GM23338 (cell line): ENCODE data around the gene CABLES2. TPM values are rescaled to one million over a fixed set of nuclear protein-coding genes. Genes with fewer than 3 reads are reported as not detected.

Source experiments
- ATAC-seq: fragments of 200-7000 bp; cut with Tn5 transposase; 3 replicates; pipeline ENCODE4 v1.9.1; 2020
- DNase-seq: peaks from one replicate; pipeline ENCODE4 v3.0.0-alpha.2; 2015; ENCODE audit warnings: low spot score
- H2AFZ ChIP-seq: fragments of 200-600 bp; sonication (generic); 2 replicates; pipeline ENCODE4 v1.8.0; 2016; ENCODE audit warnings: antibody characterized with exemption, mild to moderate bottlenecking, moderate library complexity
- H3F3A ChIP-seq: fragments of 200-600 bp; sonication (generic); replicated peaks from 2 replicates; pipeline ENCODE4 v1.8.0; 2017; ENCODE audit warnings: antibody characterized with exemption, mixed run types, low read depth
- H3K27ac ChIP-seq: fragments of 200-600 bp; sonication (generic); 2 replicates; pipeline ENCODE4 v1.6.1; 2016; ENCODE audit warnings: low read depth
- H3K27me3 ChIP-seq: fragments of 200-600 bp; sonication (generic); 2 replicates; pipeline ENCODE4 v1.8.0; 2016; ENCODE audit warnings: mild to moderate bottlenecking, mixed run types, moderate library complexity; ENCODE audit not compliant: insufficient read depth
- H3K36me3 ChIP-seq: fragments of 200-600 bp; sonication (generic); 2 replicates; pipeline ENCODE4 v1.8.0; 2016; ENCODE audit warnings: mild to moderate bottlenecking; ENCODE audit not compliant: insufficient read depth
- H3K4me1 ChIP-seq: fragments of 200-600 bp; sonication (generic); 2 replicates; pipeline ENCODE4 v1.8.0; 2016; ENCODE audit warnings: mild to moderate bottlenecking, moderate library complexity; ENCODE audit not compliant: insufficient read depth
- H3K4me2 ChIP-seq: fragments of 200-600 bp; sonication (generic); 2 replicates; pipeline ENCODE4 v1.7.1; 2017; ENCODE audit warnings: mixed run types
- H3K4me3 ChIP-seq: fragments of 200-600 bp; sonication (generic); 2 replicates; pipeline ENCODE4 v1.6.1; 2016; ENCODE audit warnings: mixed run types
- H3K79me2 ChIP-seq: fragments of 200-600 bp; sonication (generic); replicated peaks from 2 replicates; pipeline ENCODE4 v1.8.0; 2017; ENCODE audit warnings: mild to moderate bottlenecking; ENCODE audit not compliant: insufficient read depth
- H3K9me2 ChIP-seq: fragments of 200-600 bp; sonication (generic); 2 replicates; pipeline ENCODE4 v1.8.0; 2017; ENCODE audit not compliant: insufficient read depth
- H4K20me1 ChIP-seq: fragments of 200-600 bp; sonication (generic); replicated peaks from 2 replicates; pipeline ENCODE4 v1.8.0; 2017; ENCODE audit warnings: mild to moderate bottlenecking; ENCODE audit not compliant: insufficient read depth
- H3K27ac Mint-ChIP-seq: 2 replicates; pipeline ENCODE4 v1.8.0; 2020; ENCODE audit warnings: inconsistent platforms, mild to moderate bottlenecking, moderate library complexity, mixed read lengths
- H3K27me3 Mint-ChIP-seq: 3 replicates; pipeline ENCODE4 v1.8.0; 2022; ENCODE audit warnings: low read depth, mild to moderate bottlenecking, moderate library complexity, mixed read lengths, inconsistent platforms; ENCODE audit not compliant: insufficient read depth, poor library complexity
- H3K36me3 Mint-ChIP-seq: 3 replicates; pipeline ENCODE4 v1.8.0; 2021; ENCODE audit warnings: low read depth, mild to moderate bottlenecking, inconsistent platforms, moderate library complexity, mixed read lengths
- H3K4me1 Mint-ChIP-seq: 3 replicates; pipeline ENCODE4 v1.8.0; 2020; ENCODE audit warnings: mild to moderate bottlenecking, inconsistent platforms, mixed read lengths
- H3K4me3 Mint-ChIP-seq: 3 replicates; pipeline ENCODE4 v1.8.0; 2021; ENCODE audit warnings: moderate library complexity, mild to moderate bottlenecking, inconsistent platforms, mixed read lengths
- H3K9me3 Mint-ChIP-seq: 3 replicates; pipeline ENCODE4 v1.8.0; 2020; ENCODE audit warnings: moderate library complexity, mild to moderate bottlenecking, inconsistent platforms, mixed read lengths
- ETS1 ChIP-seq: IDR thresholded peaks from 2 replicates; pipeline ENCODE4 v1.6.1; 2016; ENCODE audit warnings: antibody characterized with exemption
- EZH2 ChIP-seq: fragments of 200-600 bp; sonication (generic); IDR thresholded peaks from one replicate; pipeline ENCODE4 v1.8.0; 2017; ENCODE audit warnings: antibody characterized with exemption, mild to moderate bottlenecking, low read depth; ENCODE audit not compliant: unreplicated experiment
- EZH2phosphoT487 ChIP-seq: fragments of 200-600 bp; sonication (generic); IDR thresholded peaks from one replicate; pipeline ENCODE4 v1.8.1; 2018; ENCODE audit warnings: antibody characterized with exemption; ENCODE audit not compliant: unreplicated experiment
- POLR2AphosphoS5 ChIP-seq: IDR thresholded peaks from 2 replicates; pipeline ENCODE4 v1.6.1; 2016; ENCODE audit warnings: antibody characterized with exemption, low read depth
- ZNF114 ChIP-seq: fragments of 250-450 bp; sonication (Bioruptor Pico); IDR thresholded peaks from 2 replicates; pipeline ENCODE4 v1.5.0; 2020; ENCODE audit warnings: mild to moderate bottlenecking, moderate library complexity
- ZNF331 ChIP-seq: fragments of 250-450 bp; sonication (Bioruptor Pico); IDR thresholded peaks from 2 replicates; pipeline ENCODE4 v1.5.0; 2020; ENCODE audit warnings: low read depth, mild to moderate bottlenecking, moderate library complexity
- polyA plus RNA-seq: library from polyadenylated mRNA; unstranded; fragments of >200 nt; fragmentation: Nextera tagmentation; extraction: Ambion mirVana; gene quantifications from 2 replicates; pipeline ENCODE4 v1.2.1, GENCODE V29; 2016
- total RNA-seq: library from RNA; depleted of rRNA; stranded (reverse); fragments of >200 nt; shearing (Covaris generic); gene quantifications from 2 replicates; pipeline ENCODE4 v1.2.3, GENCODE V29; 2014
- TF ChIP-seq, protein P1 (sequence below): fragments of 250-450 bp; sonication (Bioruptor Pico); IDR thresholded peaks from 2 replicates; pipeline ENCODE4 v1.5.0; 2020; ENCODE audit warnings: mild to moderate bottlenecking, moderate library complexity

The CABLES2 gene
- total and polyA plus RNA-seq, 2 experiments from 2014 or later = 4.3 to 12.7 TPM

DNA sequence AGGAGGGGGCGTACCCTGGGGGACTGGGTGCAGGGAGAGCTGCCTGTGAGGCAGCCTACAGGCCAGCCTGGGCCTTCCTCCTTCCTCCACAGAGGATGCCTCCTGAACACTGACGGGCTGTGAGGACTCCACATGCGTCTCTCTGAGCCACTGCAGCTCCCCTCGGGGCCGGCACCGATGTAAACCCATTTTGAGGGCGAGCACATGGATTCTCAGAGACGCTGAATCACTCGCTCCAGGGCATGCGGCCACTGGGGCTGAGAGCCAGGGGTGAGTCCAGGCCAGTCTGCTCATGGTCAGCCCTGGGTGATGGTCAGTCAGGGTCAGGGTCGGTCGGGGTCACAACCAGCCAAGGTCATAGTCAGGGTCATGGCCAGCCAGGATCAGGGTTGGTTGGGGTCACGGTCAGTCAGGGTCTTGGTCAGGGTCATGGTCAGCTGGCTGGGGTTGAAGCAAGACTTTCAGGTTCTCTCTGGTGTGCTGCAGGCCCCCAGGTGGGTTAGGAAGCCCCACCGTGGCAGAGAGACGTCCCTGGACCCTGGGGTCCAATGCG, 35.0 kb upstream of the CABLES2 start (continued):
- TF ChIP-seq, protein P1, sequence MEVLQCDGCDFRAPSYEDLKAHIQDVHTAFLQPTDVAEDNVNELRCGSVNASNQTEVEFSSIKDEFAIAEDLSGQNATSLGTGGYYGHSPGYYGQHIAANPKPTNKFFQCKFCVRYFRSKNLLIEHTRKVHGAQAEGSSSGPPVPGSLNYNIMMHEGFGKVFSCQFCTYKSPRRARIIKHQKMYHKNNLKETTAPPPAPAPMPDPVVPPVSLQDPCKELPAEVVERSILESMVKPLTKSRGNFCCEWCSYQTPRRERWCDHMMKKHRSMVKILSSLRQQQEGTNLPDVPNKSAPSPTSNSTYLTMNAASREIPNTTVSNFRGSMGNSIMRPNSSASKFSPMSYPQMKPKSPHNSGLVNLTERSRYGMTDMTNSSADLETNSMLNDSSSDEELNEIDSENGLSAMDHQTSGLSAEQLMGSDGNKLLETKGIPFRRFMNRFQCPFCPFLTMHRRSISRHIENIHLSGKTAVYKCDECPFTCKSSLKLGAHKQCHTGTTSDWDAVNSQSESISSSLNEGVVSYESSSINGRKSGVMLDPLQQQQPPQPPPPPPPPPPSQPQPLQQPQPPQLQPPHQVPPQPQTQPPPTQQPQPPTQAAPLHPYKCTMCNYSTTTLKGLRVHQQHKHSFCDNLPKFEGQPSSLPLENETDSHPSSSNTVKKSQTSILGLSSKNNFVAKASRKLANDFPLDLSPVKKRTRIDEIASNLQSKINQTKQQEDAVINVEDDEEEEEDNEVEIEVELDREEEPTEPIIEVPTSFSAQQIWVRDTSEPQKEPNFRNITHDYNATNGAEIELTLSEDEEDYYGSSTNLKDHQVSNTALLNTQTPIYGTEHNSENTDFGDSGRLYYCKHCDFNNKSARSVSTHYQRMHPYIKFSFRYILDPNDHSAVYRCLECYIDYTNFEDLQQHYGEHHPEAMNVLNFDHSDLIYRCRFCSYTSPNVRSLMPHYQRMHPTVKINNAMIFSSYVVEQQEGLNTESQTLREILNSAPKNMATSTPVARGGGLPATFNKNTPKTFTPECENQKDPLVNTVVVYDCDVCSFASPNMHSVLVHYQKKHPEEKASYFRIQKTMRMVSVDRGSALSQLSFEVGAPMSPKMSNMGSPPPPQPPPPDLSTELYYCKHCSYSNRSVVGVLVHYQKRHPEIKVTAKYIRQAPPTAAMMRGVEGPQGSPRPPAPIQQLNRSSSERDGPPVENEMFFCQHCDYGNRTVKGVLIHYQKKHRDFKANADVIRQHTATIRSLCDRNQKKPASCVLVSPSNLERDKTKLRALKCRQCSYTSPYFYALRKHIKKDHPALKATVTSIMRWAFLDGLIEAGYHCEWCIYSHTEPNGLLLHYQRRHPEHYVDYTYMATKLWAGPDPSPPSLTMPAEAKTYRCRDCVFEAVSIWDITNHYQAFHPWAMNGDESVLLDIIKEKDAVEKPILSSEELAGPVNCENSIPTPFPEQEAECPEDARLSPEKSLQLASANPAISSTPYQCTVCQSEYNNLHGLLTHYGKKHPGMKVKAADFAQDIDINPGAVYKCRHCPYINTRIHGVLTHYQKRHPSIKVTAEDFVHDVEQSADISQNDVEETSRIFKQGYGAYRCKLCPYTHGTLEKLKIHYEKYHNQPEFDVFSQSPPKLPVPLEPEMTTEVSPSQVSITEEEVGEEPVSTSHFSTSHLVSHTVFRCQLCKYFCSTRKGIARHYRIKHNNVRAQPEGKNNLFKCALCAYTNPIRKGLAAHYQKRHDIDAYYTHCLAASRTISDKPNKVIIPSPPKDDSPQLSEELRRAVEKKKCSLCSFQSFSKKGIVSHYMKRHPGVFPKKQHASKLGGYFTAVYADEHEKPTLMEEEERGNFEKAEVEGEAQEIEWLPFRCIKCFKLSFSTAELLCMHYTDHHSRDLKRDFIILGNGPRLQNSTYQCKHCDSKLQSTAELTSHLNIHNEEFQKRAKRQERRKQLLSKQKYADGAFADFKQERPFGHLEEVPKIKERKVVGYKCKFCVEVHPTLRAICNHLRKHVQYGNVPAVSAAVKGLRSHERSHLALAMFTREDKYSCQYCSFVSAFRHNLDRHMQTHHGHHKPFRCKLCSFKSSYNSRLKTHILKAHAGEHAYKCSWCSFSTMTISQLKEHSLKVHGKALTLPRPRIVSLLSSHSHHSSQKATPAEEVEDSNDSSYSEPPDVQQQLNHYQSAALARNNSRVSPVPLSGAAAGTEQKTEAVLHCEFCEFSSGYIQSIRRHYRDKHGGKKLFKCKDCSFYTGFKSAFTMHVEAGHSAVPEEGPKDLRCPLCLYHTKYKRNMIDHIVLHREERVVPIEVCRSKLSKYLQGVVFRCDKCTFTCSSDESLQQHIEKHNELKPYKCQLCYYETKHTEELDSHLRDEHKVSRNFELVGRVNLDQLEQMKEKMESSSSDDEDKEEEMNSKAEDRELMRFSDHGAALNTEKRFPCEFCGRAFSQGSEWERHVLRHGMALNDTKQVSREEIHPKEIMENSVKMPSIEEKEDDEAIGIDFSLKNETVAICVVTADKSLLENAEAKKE (CRISPR knock-in tag) = no peak
- no peak for TF ChIP-seq ETS1
- no peak for TF ChIP-seq EZH2phosphoT487

- ATAC-seq (no peak), DNase-seq (no peak)
- Histone ChIP-seq H3K4me3 (no peak overlapping the region), H3K36me3 (no peaks in the 10 kb centered on the region), H3K79me2 (no peaks in the 10 kb centered on the region), H3F3A (0 out of 2 replicates have a peak, but pooled peaks cover 4% of the 10 kb centered on the region), H3K27ac (no peak overlapping the region), H3K9me2 (no peaks in the 10 kb centered on the region), H4K20me1 (no peaks in the 10 kb centered on the region), H3K4me2 (no peak overlapping the region), H3K4me1 (no peaks in the 10 kb centered on the region), H3K27me3 (no peaks in the 10 kb centered on the region), H2AFZ (no peak overlapping the region)
- Mint-ChIP-seq H3K36me3 (no peaks in the 10 kb centered on the region), H3K9me3 (no peaks in the 10 kb centered on the region), H3K4me3 (no peak overlapping the region), H3K27me3 (peaks cover 22% of the 10 kb centered on the region), H3K27ac (no peak overlapping the region), H3K4me1 (no peaks in the 10 kb centered on the region)
- TF ChIP-seq POLR2AphosphoS5 = no peak
- no peak for TF ChIP-seq EZH2
- TF ChIP-seq ZNF331 (CRISPR knock-in tag) = no peak
- TF ChIP-seq, protein P1 (CRISPR knock-in tag) = no peak
- no peak for TF ChIP-seq ZNF114
These were observed 32.1 kb upstream of the CABLES2 start for GRCh38 chr20:62439218-62439617.
